Prostate gland (tissue), 2 donors: Measurements from ENCODE around the gene MRPL23. TPM values are rescaled to one million over a fixed set of nuclear protein-coding genes. Genes with fewer than 3 reads are reported as not detected.

ENCODE experiments used
- DNase-seq: peaks from one replicate; pipeline ENCODE4 v3.0.0-alpha.2; 2019; ENCODE audit warnings: low spot score
- H3K27ac ChIP-seq, 2 donors: fragments of 200-600 bp; sonication (generic); 2 replicates each; pipeline ENCODE4 v1.5.1; 2017 to 2019
- H3K27me3 ChIP-seq: fragments of 200-600 bp; sonication (generic); replicated peaks from 2 replicates; pipeline ENCODE4 v1.5.1; 2019; ENCODE audit not compliant: insufficient read depth
- H3K36me3 ChIP-seq, 2 donors: fragments of 200-600 bp; sonication (generic); 1 replicate in 1 of 2; 2 replicates in 1 of 2; pipeline versions ENCODE4 v1.5.1 to v1.8.1; 2017 to 2019
- H3K4me1 ChIP-seq: fragments of 200-600 bp; sonication (generic); replicated peaks from 2 replicates; pipeline ENCODE4 v1.5.1; 2019
- H3K4me3 ChIP-seq, 2 donors: fragments of 200-600 bp; sonication (generic); 2 replicates each; pipeline ENCODE4 v1.5.1; 2017 to 2019
- H3K9me3 ChIP-seq: fragments of 200-600 bp; sonication (generic); 2 replicates; pipeline ENCODE4 v1.5.1; 2017
- CTCF ChIP-seq, 4 experiments: fragments of 200-600 bp in 2 of 4; fragments of 450-650 bp in 2 of 4; sonication (generic) in 2 of 4; IDR thresholded peaks; 1 replicate in 3 of 4; 2 replicates in 1 of 4; pipeline ENCODE4 v1.5.1; 2016 to 2019; ENCODE audit warnings: antibody characterized with exemption in 4 of 4, mild to moderate bottlenecking in 2 of 4, moderate library complexity in 2 of 4
- POLR2A ChIP-seq: fragments of 450-650 bp; IDR thresholded peaks from one replicate; pipeline ENCODE4 v1.6.1; 2016; ENCODE audit warnings: antibody characterized with exemption, mild to moderate bottlenecking
- POLR2AphosphoS5 ChIP-seq: sonication (generic); formaldehyde crosslinking; IDR thresholded peaks from one replicate; pipeline ENCODE4 v1.6.1; 2017; ENCODE audit warnings: antibody characterized with exemption
- WGBS: methylation state at CpG from one replicate; pipeline ENCODE4 v1.1.5; 2018; 5-methylcytosine and 5-hydroxymethylcytosine counted together
- intact Hi-C: fragments of 100-400 bp; cut with DNase I; formaldehyde crosslinking; loops from one replicate; pipeline ENCODE4 v1.14.2; 2022
- total RNA-seq, 2 donors: library from RNA; depleted of rRNA; stranded (reverse); fragments of >200 nt; gene quantifications; one replicate each; pipeline ENCODE4 v1.1.0, GENCODE V29; 2016

MRPL23 gene
- total RNA-seq, 2 donors from 2014 or later: 155 to 162 TPM

- TF ChIP-seq CTCF (IDR thresholded peaks at IDR 0.05): no peak
- no peak for TF ChIP-seq POLR2AphosphoS5
- no peak for TF ChIP-seq POLR2A
- Histone ChIP-seq H3K9me3 (no peaks in the 10 kb centered on the region), H3K4me3 (no peak overlapping the region), H3K4me1 (no peaks in the 10 kb centered on the region), H3K27ac (no peak overlapping the region), H3K36me3 (no peaks in the 10 kb centered on the region), H3K27me3 (no peaks in the 10 kb centered on the region)
- no peak for DNase-seq
- intact Hi-C loops: no loop called here
- WGBS: 60% methylated on average over 14 of the region's 14 CpGs
Observed at GRCh38 chr11:1906611-1907423, 40.3 kb upstream of the MRPL23 start.

- DNase-seq: no peak
- Histone ChIP-seq H3K27me3 (no peaks in the 10 kb centered on the region), H3K4me1 (no peaks in the 10 kb centered on the region), H3K36me3 (no peaks in the 10 kb centered on the region), H3K27ac (no peak overlapping the region), H3K9me3 (no peaks in the 10 kb centered on the region), H3K4me3 (no peak overlapping the region)
- TF ChIP-seq POLR2AphosphoS5 (no peak), POLR2A (no peak), CTCF (IDR thresholded peaks at IDR 0.05) (no peak)
- 40% methylated on average over 9 of the region's 9 CpGs for WGBS
- intact Hi-C loops: no loop called here
Observed at GRCh38 chr11:1908618-1909017, 38.5 kb upstream of the MRPL23 start.

- DNase-seq: no peak
- intact Hi-C loops: no loop called here
- H3K36me3 ChIP-seq: no peaks in the 10 kb centered on the region
- H3K27ac ChIP-seq: no peak overlapping the region
- H3K4me3 ChIP-seq: no peak overlapping the region
- no peaks in the 10 kb centered on the region for H3K4me1 ChIP-seq
- no peak for TF ChIP-seq POLR2AphosphoS5
- no peak for TF ChIP-seq CTCF (IDR thresholded peaks at IDR 0.05)
- no peak for TF ChIP-seq POLR2A
- H3K27me3 ChIP-seq: no peaks in the 10 kb centered on the region
- WGBS: 87% methylated on average over 7 of the region's 7 CpGs
- H3K9me3 ChIP-seq: no peaks in the 10 kb centered on the region
Observed at GRCh38 chr11:1909524-1909923, 37.6 kb upstream of the MRPL23 start.

- Histone ChIP-seq H3K27ac (no peak overlapping the region), H3K4me1 (no peaks in the 10 kb centered on the region), H3K27me3 (no peaks in the 10 kb centered on the region), H3K9me3 (no peaks in the 10 kb centered on the region), H3K4me3 (no peak overlapping the region), H3K36me3 (no peaks in the 10 kb centered on the region)
- intact Hi-C loops: loop anchor here (2.0 kb wide), 1 partner anchor 22 kb away; no protein-coding TSS in a partner anchor
- TF ChIP-seq CTCF (IDR thresholded peaks at IDR 0.05): no peak
- TF ChIP-seq POLR2AphosphoS5: no peak
- no peak for TF ChIP-seq POLR2A
- WGBS: 79% methylated on average over 13 of the region's 13 CpGs
- no peak for DNase-seq
Observed at GRCh38 chr11:1912289-1912878, 34.7 kb upstream of the MRPL23 start.
